Suprapubic skin (tissue), 4 donors: ENCODE results near the gene CHTF18.

ENCODE experiments used
- POLR2A ChIP-seq, 2 donors: fragments of 450-650 bp; IDR thresholded peaks; one replicate each; pipeline ENCODE4 v1.6.1; 2017; ENCODE audit warnings: antibody characterized with exemption in 2 of 2, mild to moderate bottlenecking in 2 of 2, moderate library complexity in 2 of 2
- POLR2AphosphoS5 ChIP-seq, 3 donors: sonication (generic); formaldehyde crosslinking; IDR thresholded peaks; one replicate each; pipeline ENCODE4 v1.6.1; 2017; ENCODE audit warnings: antibody characterized with exemption in 3 of 3

DNA sequence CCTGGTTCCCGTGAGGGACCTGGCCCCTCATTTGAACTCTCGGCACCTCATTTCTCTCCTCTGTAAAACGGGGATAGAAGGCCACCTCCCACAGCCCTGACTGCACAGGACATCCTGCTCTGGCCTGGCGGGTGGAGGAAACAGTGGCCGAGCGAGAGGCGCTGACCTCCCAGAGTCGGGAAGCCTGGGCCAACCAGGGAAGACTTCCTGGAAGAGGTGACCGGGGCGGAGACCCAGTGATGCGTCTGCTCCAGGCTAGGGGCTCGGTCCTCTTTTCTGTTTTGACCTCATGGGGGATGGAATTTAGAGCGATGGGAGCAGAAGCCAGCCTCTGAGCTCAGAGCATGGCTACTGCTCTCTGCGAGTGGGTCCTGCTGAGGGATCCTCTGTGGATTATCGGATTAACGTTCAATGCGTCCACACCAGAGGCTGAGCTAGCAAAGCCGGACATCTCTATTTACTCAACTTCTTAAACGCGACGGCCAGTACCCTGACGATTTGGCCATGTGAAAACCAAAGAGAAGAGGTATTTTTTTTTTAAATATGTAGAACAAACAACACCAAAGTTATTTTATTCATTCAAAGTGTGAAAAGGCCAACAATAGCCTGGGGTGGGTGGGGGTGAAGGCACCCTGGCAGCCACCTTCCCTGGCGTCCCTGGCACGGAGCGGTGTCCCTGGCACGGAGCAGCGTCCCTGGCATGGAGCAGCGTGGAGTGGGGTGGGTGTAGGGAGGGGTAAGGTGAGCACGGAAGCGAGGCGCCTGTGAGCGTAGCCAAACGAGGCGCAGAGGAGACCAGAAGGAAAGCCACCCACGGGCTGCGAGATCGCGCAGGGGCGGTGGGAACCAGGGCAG lies 37.0 kb upstream of the CHTF18 start:
- TF ChIP-seq POLR2AphosphoS5 (IDR thresholded peaks at IDR 0.05) (no peak), POLR2A (IDR thresholded peaks at IDR 0.05) (no peak)
